ENCODE measurements around the gene AQP11. TPM values are rescaled to one million over a fixed set of nuclear protein-coding genes. Genes with fewer than 3 reads are reported as not detected.

The AQP11 gene, protein sequence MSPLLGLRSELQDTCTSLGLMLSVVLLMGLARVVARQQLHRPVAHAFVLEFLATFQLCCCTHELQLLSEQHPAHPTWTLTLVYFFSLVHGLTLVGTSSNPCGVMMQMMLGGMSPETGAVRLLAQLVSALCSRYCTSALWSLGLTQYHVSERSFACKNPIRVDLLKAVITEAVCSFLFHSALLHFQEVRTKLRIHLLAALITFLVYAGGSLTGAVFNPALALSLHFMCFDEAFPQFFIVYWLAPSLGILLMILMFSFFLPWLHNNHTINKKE
- 0.18 and 0.65 TPM in 2 replicates for total RNA-seq

DNA sequence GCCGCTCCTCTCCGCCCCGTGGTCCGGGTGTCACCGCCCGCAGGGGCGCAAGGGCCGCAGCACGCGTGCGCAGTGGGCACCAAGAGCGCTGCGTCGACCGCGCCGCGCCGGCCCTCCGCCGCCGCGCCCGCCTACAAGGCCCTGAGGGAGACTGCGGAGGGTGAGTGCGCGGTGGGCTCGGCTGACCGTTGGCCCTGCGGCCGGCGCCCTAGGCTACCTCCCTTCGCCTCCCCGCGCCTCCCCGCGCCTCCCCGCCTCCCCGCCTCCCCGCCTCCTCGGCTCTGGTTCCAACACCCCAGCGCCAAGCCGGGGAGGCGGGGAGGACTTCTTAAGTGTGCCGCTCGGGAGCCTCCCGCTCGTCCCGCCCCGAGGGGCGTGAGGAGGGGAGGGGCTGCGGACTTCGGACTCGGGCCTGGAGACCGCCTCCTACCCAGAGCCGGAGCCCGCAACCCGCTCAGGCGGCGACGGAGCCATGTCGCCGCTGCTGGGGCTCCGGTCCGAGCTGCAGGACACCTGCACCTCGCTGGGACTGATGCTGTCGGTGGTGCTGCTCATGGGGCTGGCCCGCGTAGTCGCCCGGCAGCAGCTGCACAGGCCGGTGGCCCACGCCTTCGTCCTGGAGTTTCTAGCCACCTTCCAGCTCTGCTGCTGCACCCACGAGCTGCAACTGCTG lies at the start of gene AQP11:
TSS of gene AQP11 (plus strand) at position 433 of the 673 bp plus-strand sequence. CDS start at position 473, 40 bp downstream.

DNA sequence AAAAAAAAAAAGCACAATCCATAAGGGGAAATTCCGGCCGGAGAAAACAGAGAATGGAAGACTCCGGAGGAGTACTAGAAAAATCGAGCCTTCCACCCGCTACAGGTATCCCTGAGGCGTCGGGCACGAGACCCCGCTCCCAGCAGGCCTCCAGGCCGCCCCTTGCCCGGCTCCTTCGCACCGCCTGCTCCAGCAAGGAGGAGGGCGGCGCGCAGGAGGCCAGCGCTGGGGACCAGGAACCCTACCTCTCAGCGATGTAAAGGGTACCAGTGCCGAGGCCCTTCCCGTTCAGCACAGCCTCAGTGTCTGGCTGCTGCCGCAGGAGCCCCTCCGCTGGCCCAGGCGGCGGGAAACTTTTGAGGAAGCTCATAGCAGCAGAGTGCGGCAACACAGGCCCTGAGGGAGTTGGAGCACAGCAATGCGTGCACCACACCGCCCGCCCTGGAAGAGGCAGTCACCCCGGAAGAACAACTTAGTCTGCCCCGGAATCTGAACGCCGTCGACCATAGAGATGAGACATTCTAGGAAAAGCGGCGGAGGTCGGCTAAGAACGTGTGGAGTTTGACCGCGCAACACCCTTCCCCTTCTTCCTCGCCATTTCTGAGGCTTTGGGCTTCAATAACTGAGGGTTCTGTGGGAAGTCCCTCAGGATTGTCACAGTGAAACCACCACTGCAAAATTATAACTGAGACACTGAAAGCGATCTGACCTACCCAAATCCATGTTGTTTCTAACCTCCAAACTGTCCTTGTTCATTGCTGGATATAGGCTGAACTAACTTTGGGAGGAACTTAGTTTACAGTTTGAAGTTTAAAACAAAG lies 47.8 kb downstream of the AQP11 start, which contains the start of gene CLNS1A:
TSS of gene CLNS1A (minus strand) at position 450 of the 821 bp plus-strand sequence. CDS start at position 370, 80 bp downstream.

Other genes starting within 250 kb of the AQP11 start
- gene PAK1, start 115.9 kb upstream of the AQP11 start, total RNA-seq = 11.0 and 18.3 TPM in 2 replicates
- 85.9 and 104 TPM in 2 replicates for gene CLNS1A, start 47.8 kb downstream of the AQP11 start, total RNA-seq
- gene RSF1, start 230.8 kb downstream of the AQP11 start, total RNA-seq = 13.0 and 19.9 TPM in 2 replicates
- gene AAMDC, start 231.2 kb downstream of the AQP11 start, total RNA-seq = 30.1 and 42.0 TPM in 2 replicates

All from cardiac atrium fibroblast (primary cell).